ENCODE results near the gene XKRX. TPM values are rescaled to one million over a fixed set of nuclear protein-coding genes. Genes with fewer than 3 reads are reported as not detected.

The XKRX gene
- total RNA-seq, 1 donor from 2014 or later = 0.26 TPM

GRCh38 chrX:100895365-100896075 is 33.2 kb downstream of the XKRX start:
- no peak for DNase-seq (ENCODE audit: low spot score)

- DNase-seq (ENCODE audit: low spot score) = no peak
Measured at GRCh38 chrX:100883654-100884053, 45.1 kb downstream of the XKRX start.

GRCh38 chrX:100880368-100880767 is 48.3 kb downstream of the XKRX start:
- no peak for DNase-seq (ENCODE audit: low spot score)

- DNase-seq (ENCODE audit: low spot score) = no peak
Measured at GRCh38 chrX:100874325-100874724, 54.4 kb downstream of the XKRX start, which contains the start of gene NOX1. Gene NOX1 (minus strand): TSS chrX:100874359. CDS start chrX:100874139, 220 bp downstream.

GRCh38 chrX:100871594-100872560 is 56.8 kb downstream of the XKRX start:
- no peak for DNase-seq (ENCODE audit: low spot score)

- DNase-seq (ENCODE audit: low spot score) = no peak
Measured at GRCh38 chrX:100870527-100870926, 58.2 kb downstream of the XKRX start.

- no peak for DNase-seq (ENCODE audit: low spot score)
Measured at GRCh38 chrX:100868273-100868672, 60.4 kb downstream of the XKRX start.

GRCh38 chrX:100864657-100865391 is 63.9 kb downstream of the XKRX start:
- DNase-seq (ENCODE audit: low spot score) = peak; percentile 10

Other genes with a start within 250 kb of the XKRX start
- gene SYTL4, start 196.8 kb downstream of the XKRX start, total RNA-seq = 15.8 TPM
- gene CSTF2, start 108.5 kb downstream of the XKRX start, total RNA-seq = 19.5 TPM
- gene NOX1, start 54.6 kb downstream of the XKRX start, total RNA-seq = not detected
- gene ARL13A, start 40.8 kb upstream of the XKRX start, total RNA-seq = not detected
- 26.8 TPM for gene TRMT2B, start 123.2 kb upstream of the XKRX start, total RNA-seq
- gene TMEM35A, start 150.0 kb upstream of the XKRX start, total RNA-seq = 4.0 TPM
- gene CENPI, start 169.3 kb upstream of the XKRX start, total RNA-seq = 1.3 TPM